Breast epithelium (tissue), 3 donors: ENCODE data around the gene PRKD1.

Experiments
- POLR2AphosphoS5 ChIP-seq, 3 donors: sonication (generic); formaldehyde crosslinking; IDR thresholded peaks; one replicate each; pipeline ENCODE4 v1.6.1; 2017; ENCODE audit warnings: antibody characterized with exemption in 3 of 3
- TF ChIP-seq, protein P1 (sequence below), 3 donors: fragments of 450-650 bp; IDR thresholded peaks; one replicate each; pipeline ENCODE4 v1.5.1; 2016 to 2017; ENCODE audit warnings: antibody characterized with exemption in 3 of 3, mild to moderate bottlenecking in 3 of 3, moderate library complexity in 3 of 3

DNA sequence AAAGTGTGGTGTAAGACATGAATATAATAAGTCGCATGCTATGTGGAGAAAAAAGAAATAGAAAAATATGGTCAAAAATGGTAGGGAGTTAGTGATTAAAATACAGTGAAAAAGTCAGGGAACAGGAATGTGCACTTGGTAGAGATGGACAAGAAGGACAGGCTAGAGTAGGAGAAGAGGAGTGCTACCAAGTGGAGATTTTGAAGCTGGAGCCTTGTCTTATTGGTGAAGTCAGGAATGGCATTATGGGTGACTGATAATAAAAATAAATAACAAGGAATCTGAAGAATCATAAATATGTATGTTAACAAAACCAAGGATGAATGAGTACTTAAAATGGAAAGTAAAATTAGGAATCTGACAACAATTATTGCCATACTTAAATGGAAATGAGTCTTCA, 204.8 kb downstream of the PRKD1 start:
- TF ChIP-seq, protein P1, sequence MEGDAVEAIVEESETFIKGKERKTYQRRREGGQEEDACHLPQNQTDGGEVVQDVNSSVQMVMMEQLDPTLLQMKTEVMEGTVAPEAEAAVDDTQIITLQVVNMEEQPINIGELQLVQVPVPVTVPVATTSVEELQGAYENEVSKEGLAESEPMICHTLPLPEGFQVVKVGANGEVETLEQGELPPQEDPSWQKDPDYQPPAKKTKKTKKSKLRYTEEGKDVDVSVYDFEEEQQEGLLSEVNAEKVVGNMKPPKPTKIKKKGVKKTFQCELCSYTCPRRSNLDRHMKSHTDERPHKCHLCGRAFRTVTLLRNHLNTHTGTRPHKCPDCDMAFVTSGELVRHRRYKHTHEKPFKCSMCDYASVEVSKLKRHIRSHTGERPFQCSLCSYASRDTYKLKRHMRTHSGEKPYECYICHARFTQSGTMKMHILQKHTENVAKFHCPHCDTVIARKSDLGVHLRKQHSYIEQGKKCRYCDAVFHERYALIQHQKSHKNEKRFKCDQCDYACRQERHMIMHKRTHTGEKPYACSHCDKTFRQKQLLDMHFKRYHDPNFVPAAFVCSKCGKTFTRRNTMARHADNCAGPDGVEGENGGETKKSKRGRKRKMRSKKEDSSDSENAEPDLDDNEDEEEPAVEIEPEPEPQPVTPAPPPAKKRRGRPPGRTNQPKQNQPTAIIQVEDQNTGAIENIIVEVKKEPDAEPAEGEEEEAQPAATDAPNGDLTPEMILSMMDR (IDR thresholded peaks at IDR 0.05): no peak
- no peak for TF ChIP-seq POLR2AphosphoS5 (IDR thresholded peaks at IDR 0.05)
